BJ (cell line): ENCODE results near the gene SMIM35. TPM values are rescaled to one million over a fixed set of nuclear protein-coding genes. Genes with fewer than 3 reads are reported as not detected.

ENCODE experiments used
- CTCF ChIA-PET: fragments of 350-600 bp; formaldehyde crosslinking; extraction: SDS; loops from one replicate; lab custom pipeline; 2021; ENCODE audit warnings: antibody characterized with exemption, inconsistent platforms; lab: Yijun Ruan, JAX
- POLR2A ChIA-PET: fragments of 300-600 bp; sonication (Branson Sonifier 250); formaldehyde crosslinking; extraction: SDS; loops from one replicate; lab custom pipeline; 2021; ENCODE audit warnings: antibody characterized with exemption; lab: Charles Lee
- DNase-seq: peaks from one replicate; pipeline ENCODE4 v3.0.0-alpha.2; 2011; ENCODE audit warnings: low read depth
- H3K27me3 ChIP-seq: 2 replicates; pipeline ENCODE4 v1.6.0; 2011; ENCODE audit warnings: low read length; ENCODE audit not compliant: control insufficient read depth, insufficient read depth
- H3K36me3 ChIP-seq: 2 replicates; pipeline ENCODE4 v1.5.1; 2011; ENCODE audit warnings: low read length; ENCODE audit not compliant: control insufficient read depth, insufficient read depth
- H3K4me3 ChIP-seq: 2 replicates; pipeline ENCODE4 v1.5.1; 2011; ENCODE audit warnings: low read depth, mild to moderate bottlenecking, control low read depth, low read length
- polyA plus RNA-seq: library from polyadenylated mRNA; depleted of rRNA; stranded (reverse); fragments of >200 nt; gene quantifications from 2 replicates; pipeline ENCODE4 v1.2.3, GENCODE V29; 2011
- TF ChIP-seq, protein P1 (sequence below): IDR thresholded peaks from 2 replicates; pipeline ENCODE4 v1.5.1; 2011; ENCODE audit warnings: low read depth, mild to moderate bottlenecking, control low read depth, inconsistent platforms, low read length, moderate library complexity; ENCODE audit not compliant: insufficient read depth

Gene SMIM35
- polyA plus RNA-seq, 1 experiment, result not detected

GRCh38 chr11:117999354-117999993, 87.3 kb downstream of the SMIM35 start:
- Histone ChIP-seq H3K36me3 (no peaks in the 10 kb centered on the region), H3K27me3 (no peaks in the 10 kb centered on the region), H3K4me3 (no peak overlapping the region)
- no peak for DNase-seq
- ChIA-PET POLR2A (no interaction called here), CTCF (interaction anchor here (1.2 kb wide), 1 partner anchor 157 kb away, joined by 3 read pairs; no protein-coding TSS in a partner anchor)
- TF ChIP-seq, protein P1, sequence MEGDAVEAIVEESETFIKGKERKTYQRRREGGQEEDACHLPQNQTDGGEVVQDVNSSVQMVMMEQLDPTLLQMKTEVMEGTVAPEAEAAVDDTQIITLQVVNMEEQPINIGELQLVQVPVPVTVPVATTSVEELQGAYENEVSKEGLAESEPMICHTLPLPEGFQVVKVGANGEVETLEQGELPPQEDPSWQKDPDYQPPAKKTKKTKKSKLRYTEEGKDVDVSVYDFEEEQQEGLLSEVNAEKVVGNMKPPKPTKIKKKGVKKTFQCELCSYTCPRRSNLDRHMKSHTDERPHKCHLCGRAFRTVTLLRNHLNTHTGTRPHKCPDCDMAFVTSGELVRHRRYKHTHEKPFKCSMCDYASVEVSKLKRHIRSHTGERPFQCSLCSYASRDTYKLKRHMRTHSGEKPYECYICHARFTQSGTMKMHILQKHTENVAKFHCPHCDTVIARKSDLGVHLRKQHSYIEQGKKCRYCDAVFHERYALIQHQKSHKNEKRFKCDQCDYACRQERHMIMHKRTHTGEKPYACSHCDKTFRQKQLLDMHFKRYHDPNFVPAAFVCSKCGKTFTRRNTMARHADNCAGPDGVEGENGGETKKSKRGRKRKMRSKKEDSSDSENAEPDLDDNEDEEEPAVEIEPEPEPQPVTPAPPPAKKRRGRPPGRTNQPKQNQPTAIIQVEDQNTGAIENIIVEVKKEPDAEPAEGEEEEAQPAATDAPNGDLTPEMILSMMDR, result no peak

DNA sequence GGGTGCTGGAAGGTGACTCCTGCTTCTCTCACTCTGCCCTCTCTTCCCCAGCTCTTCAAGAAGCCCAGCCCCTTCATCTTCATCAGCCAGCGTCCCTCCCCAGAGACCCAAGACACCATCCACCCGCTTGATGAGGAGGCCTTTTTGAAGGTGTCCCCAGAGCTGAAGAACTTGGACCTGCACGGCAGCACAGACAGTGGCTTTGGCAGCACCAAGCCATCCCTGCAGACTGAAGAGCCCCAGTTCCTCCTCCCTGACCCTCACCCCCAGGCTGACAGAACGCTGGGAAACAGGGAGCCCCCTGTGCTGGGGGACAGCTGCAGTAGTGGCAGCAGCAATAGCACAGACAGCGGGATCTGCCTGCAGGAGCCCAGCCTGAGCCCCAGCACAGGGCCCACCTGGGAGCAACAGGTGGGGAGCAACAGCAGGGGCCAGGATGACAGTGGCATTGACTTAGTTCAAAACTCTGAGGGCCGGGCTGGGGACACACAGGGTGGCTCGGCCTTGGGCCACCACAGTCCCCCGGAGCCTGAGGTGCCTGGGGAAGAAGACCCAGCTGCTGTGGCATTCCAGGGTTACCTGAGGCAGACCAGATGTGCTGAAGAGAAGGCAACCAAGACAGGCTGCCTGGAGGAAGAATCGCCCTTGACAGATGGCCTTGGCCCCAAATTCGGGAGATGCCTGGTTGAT, 88.0 kb downstream of the SMIM35 start:
- ChIA-PET POLR2A (no interaction called here), CTCF (interaction anchor here (0.6 to 1.2 kb wide), 2 partner anchors 8 to 157 kb away, joined by 3 read pairs; no protein-coding TSS in a partner anchor)
- TF ChIP-seq, protein P1, result no peak

GRCh38 chr11:117997823-117998579, 88.8 kb downstream of the SMIM35 start:
- DNase-seq, result no peak
- ChIA-PET POLR2A (no interaction called here), CTCF (interaction anchor here (0.6 to 1.2 kb wide), 2 partner anchors 9 to 156 kb away, joined by 3 read pairs; no protein-coding TSS in a partner anchor)
- Histone ChIP-seq H3K36me3 (no peaks in the 10 kb centered on the region), H3K27me3 (no peaks in the 10 kb centered on the region), H3K4me3 (no peak overlapping the region)
- TF ChIP-seq, protein P1, result no peak

More for the DNA sequence above, 88.0 kb downstream of the SMIM35 start:
- DNase-seq, result no peak
- H3K27me3 ChIP-seq, result no peaks in the 10 kb centered on the region
- H3K36me3 ChIP-seq, result no peaks in the 10 kb centered on the region
- H3K4me3 ChIP-seq, result no peak overlapping the region

- H3K36me3 ChIP-seq, result no peaks in the 10 kb centered on the region
- TF ChIP-seq, protein P1, result no peak
- DNase-seq, result no peak
- ChIA-PET CTCF (no interaction called here), POLR2A (no interaction called here)
- H3K4me3 ChIP-seq, result no peak overlapping the region
- H3K27me3 ChIP-seq, result no peaks in the 10 kb centered on the region
Observed at GRCh38 chr11:117997406-117997805, 89.4 kb downstream of the SMIM35 start.

- TF ChIP-seq, protein P1, result no peak
- H3K4me3 ChIP-seq, result no peak overlapping the region
- POLR2A ChIA-PET, result no interaction called here
- H3K36me3 ChIP-seq, result no peaks in the 10 kb centered on the region
- CTCF ChIA-PET, result no interaction called here
- DNase-seq, result no peak
- H3K27me3 ChIP-seq, result no peaks in the 10 kb centered on the region
Observed at GRCh38 chr11:117996058-117996457, 90.7 kb downstream of the SMIM35 start.
